ENCODE data around the gene SLC25A34. TPM values are rescaled to one million over a fixed set of nuclear protein-coding genes. Genes with fewer than 3 reads are reported as not detected.

The SLC25A34 gene
- total and polyA plus RNA-seq, 10 of the 15 experiments (the other 5 are each of a cell fraction or from before 2014, with no cell fraction given), result 0.02 to 1.6 (median 0.39) TPM

DNA sequence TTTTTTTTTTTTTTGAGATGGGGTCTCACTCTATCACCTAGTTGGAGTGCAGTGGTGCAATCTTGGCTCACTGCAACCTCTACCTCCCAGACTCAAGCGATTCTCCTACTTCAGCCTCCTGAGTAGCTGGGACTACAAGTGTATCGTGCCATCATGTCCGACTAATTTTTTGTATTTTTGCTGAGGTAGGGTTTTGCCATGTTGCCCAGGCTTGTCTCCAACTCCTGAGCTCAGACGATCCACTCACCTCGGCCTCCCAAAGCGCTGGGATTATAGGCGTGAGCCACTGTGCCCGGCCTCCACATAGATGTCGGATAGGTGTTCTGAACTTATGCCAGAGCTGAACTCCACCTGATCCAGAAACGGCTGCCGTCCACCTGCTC lies 30.9 kb upstream of the SLC25A34 start:
- DNase-seq (ENCODE audit: low read depth, low spot score), result no peak
- H3K9me3 ChIP-seq (replicated peaks; ENCODE audit: control insufficient read depth, insufficient read depth, low read length), result no peaks in the 10 kb centered on the region; the same call in 2 of the 3 replicates
- no peaks in the 10 kb centered on the region for H4K20me1 ChIP-seq (ENCODE audit: control insufficient read depth, insufficient read depth)
- no peak overlapping the region for H2AFZ ChIP-seq (ENCODE audit: control insufficient read depth, low read depth, low read length)
- WGBS (ENCODE audit: insufficient coverage, insufficient replicate concordance, low lambda C conversion rate, missing lambda C conversion rate), result 91% methylated on average over 11 of the region's 11 CpGs
- RAD21 ChIA-PET (ENCODE audit: unreplicated experiment), result interaction anchor here (0.7 kb wide), 1 partner anchor 88 kb away, joined by 3 read pairs; the partner anchor contains the start of gene DDI2
- SMC1A ChIA-PET (ENCODE audit: uncharacterized antibody, unreplicated experiment), result no interaction called here
- no peak for ATAC-seq
- H3K4me3 ChIP-seq, result no peak overlapping the region
- no TSS peak for BruUV-seq (replicated peaks)
- TF ChIP-seq ZSCAN29 (IDR thresholded peaks at IDR 0.05) (no peak), NKRF (conservative IDR thresholded peaks at IDR 0.05) (no peak), MTA3 (IDR thresholded peaks at IDR 0.05; ENCODE audit: borderline replicate concordance, low read length) (no peak)
- TF ChIP-seq, protein P1, sequence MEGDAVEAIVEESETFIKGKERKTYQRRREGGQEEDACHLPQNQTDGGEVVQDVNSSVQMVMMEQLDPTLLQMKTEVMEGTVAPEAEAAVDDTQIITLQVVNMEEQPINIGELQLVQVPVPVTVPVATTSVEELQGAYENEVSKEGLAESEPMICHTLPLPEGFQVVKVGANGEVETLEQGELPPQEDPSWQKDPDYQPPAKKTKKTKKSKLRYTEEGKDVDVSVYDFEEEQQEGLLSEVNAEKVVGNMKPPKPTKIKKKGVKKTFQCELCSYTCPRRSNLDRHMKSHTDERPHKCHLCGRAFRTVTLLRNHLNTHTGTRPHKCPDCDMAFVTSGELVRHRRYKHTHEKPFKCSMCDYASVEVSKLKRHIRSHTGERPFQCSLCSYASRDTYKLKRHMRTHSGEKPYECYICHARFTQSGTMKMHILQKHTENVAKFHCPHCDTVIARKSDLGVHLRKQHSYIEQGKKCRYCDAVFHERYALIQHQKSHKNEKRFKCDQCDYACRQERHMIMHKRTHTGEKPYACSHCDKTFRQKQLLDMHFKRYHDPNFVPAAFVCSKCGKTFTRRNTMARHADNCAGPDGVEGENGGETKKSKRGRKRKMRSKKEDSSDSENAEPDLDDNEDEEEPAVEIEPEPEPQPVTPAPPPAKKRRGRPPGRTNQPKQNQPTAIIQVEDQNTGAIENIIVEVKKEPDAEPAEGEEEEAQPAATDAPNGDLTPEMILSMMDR (IDR thresholded peaks at IDR 0.05 in 2 of 3, conservative IDR thresholded peaks at IDR 0.05 in 1 of 3; ENCODE audit: control insufficient read depth in 2 of 3, extremely low read depth in 1 of 3, insufficient read depth in 1 of 3, low read depth in 3 of 3, low read length in 3 of 3), result no peak
- H3K4me1 ChIP-seq (ENCODE audit: control insufficient read depth, insufficient read depth, low read length), result no peaks in the 10 kb centered on the region
- intact Hi-C loops (cut with micrococcal nuclease; ENCODE audit: unreplicated experiment), result no loop called here
- POLR2A ChIA-PET, result interaction anchor here (0.5 to 0.6 kb wide), 3 partner anchors 28 to 178 kb away, joined by 3 to 10 read pairs (median 8); no protein-coding TSS in a partner anchor
- peaks cover 7% of the 10 kb centered on the region in 2 experiments for H3K36me3 ChIP-seq (ENCODE audit: control insufficient read depth in 2 of 2, insufficient read depth in 2 of 2, low read length in 1 of 2)
- peaks cover 15% of the 10 kb centered on the region for H3K79me2 ChIP-seq (ENCODE audit: control insufficient read depth, insufficient read depth, low read length)
- no peaks in the 10 kb centered on the region for H3K27me3 ChIP-seq (replicated peaks in 1 of 2; ENCODE audit: control insufficient read depth in 2 of 2, insufficient read depth in 2 of 2, low read length in 1 of 2)
- no peak overlapping the region for H3K4me2 ChIP-seq (ENCODE audit: control insufficient read depth, insufficient read depth)
- CTCF ChIA-PET, result interaction anchor here (1.2 kb wide), 1 partner anchor 41 kb away, joined by 3 read pairs; no protein-coding TSS in a partner anchor
- in situ Hi-C loops (cut with MboI), result no loop called here
- no peak overlapping the region for H3K27ac ChIP-seq (ENCODE audit: control insufficient read depth, insufficient read depth)
- FAIRE-seq, result no peak
- no peak overlapping the region for H3K9ac ChIP-seq (ENCODE audit: control insufficient read depth, insufficient read depth, low read length)

All from GM12878 (cell line).